Prostate gland (tissue), 2 donors: Measurements from ENCODE around the gene EIPR1. TPM values are rescaled to one million over a fixed set of nuclear protein-coding genes. Genes with fewer than 3 reads are reported as not detected.

ENCODE experiments used
- DNase-seq: peaks from one replicate; pipeline ENCODE4 v3.0.0-alpha.2; 2019; ENCODE audit warnings: low spot score
- H3K27ac ChIP-seq, 2 donors: fragments of 200-600 bp; sonication (generic); 2 replicates each; pipeline ENCODE4 v1.5.1; 2017 to 2019
- H3K27me3 ChIP-seq: fragments of 200-600 bp; sonication (generic); replicated peaks from 2 replicates; pipeline ENCODE4 v1.5.1; 2019; ENCODE audit not compliant: insufficient read depth
- H3K36me3 ChIP-seq, 2 donors: fragments of 200-600 bp; sonication (generic); 1 replicate in 1 of 2; 2 replicates in 1 of 2; pipeline versions ENCODE4 v1.5.1 to v1.8.1; 2017 to 2019
- H3K4me1 ChIP-seq: fragments of 200-600 bp; sonication (generic); replicated peaks from 2 replicates; pipeline ENCODE4 v1.5.1; 2019
- H3K4me3 ChIP-seq, 2 donors: fragments of 200-600 bp; sonication (generic); 2 replicates each; pipeline ENCODE4 v1.5.1; 2017 to 2019
- H3K9me3 ChIP-seq: fragments of 200-600 bp; sonication (generic); 2 replicates; pipeline ENCODE4 v1.5.1; 2017
- CTCF ChIP-seq, 4 experiments: fragments of 200-600 bp in 2 of 4; fragments of 450-650 bp in 2 of 4; sonication (generic) in 2 of 4; IDR thresholded peaks; 1 replicate in 3 of 4; 2 replicates in 1 of 4; pipeline ENCODE4 v1.5.1; 2016 to 2019; ENCODE audit warnings: antibody characterized with exemption in 4 of 4, mild to moderate bottlenecking in 2 of 4, moderate library complexity in 2 of 4
- POLR2A ChIP-seq: fragments of 450-650 bp; IDR thresholded peaks from one replicate; pipeline ENCODE4 v1.6.1; 2016; ENCODE audit warnings: antibody characterized with exemption, mild to moderate bottlenecking
- POLR2AphosphoS5 ChIP-seq: sonication (generic); formaldehyde crosslinking; IDR thresholded peaks from one replicate; pipeline ENCODE4 v1.6.1; 2017; ENCODE audit warnings: antibody characterized with exemption
- WGBS: methylation state at CpG from one replicate; pipeline ENCODE4 v1.1.5; 2018; 5-methylcytosine and 5-hydroxymethylcytosine counted together
- intact Hi-C: fragments of 100-400 bp; cut with DNase I; formaldehyde crosslinking; loops from one replicate; pipeline ENCODE4 v1.14.2; 2022
- total RNA-seq, 2 donors: library from RNA; depleted of rRNA; stranded (reverse); fragments of >200 nt; gene quantifications; one replicate each; pipeline ENCODE4 v1.1.0, GENCODE V29; 2016

The EIPR1 gene
- total RNA-seq, 2 donors from 2014 or later = 30.0 to 52.3 TPM

GRCh38 chr2:3326182-3326537 is 51.5 kb downstream of the EIPR1 start:
- Histone ChIP-seq H3K4me3 (no peak overlapping the region), H3K27me3 (no peaks in the 10 kb centered on the region), H3K36me3 (no peaks in the 10 kb centered on the region), H3K4me1 (no peaks in the 10 kb centered on the region), H3K27ac (no peak overlapping the region), H3K9me3 (no peaks in the 10 kb centered on the region)
- TF ChIP-seq CTCF (IDR thresholded peaks at IDR 0.05) (no peak), POLR2A (no peak)
- intact Hi-C loops = no loop called here
- WGBS = 95% methylated on average over 7 of the region's 7 CpGs
- no peak for DNase-seq

- no peak for DNase-seq
- Histone ChIP-seq H3K27me3 (no peaks in the 10 kb centered on the region), H3K27ac (no peak overlapping the region), H3K36me3 (no peaks in the 10 kb centered on the region), H3K4me1 (no peaks in the 10 kb centered on the region), H3K9me3 (no peaks in the 10 kb centered on the region), H3K4me3 (no peak overlapping the region)
- intact Hi-C loops = no loop called here
- TF ChIP-seq CTCF (IDR thresholded peaks at IDR 0.05) = no peak
- no peak for TF ChIP-seq POLR2A
- TF ChIP-seq POLR2AphosphoS5 = no peak
- WGBS = 95% methylated on average over 11 of the region's 11 CpGs
These were observed 52.0 kb downstream of the EIPR1 start for GRCh38 chr2:3325458-3326181.

- H3K4me1 ChIP-seq = no peaks in the 10 kb centered on the region
- H3K27me3 ChIP-seq = no peaks in the 10 kb centered on the region
- intact Hi-C loops = no loop called here
- TF ChIP-seq POLR2AphosphoS5 = no peak
- TF ChIP-seq POLR2A = no peak
- TF ChIP-seq CTCF (IDR thresholded peaks at IDR 0.05) = no peak
- H3K36me3 ChIP-seq = no peaks in the 10 kb centered on the region
- 93% methylated on average over 34 of the region's 34 CpGs for WGBS
- H3K9me3 ChIP-seq = no peaks in the 10 kb centered on the region
- no peak overlapping the region for H3K27ac ChIP-seq
- no peak for DNase-seq
- H3K4me3 ChIP-seq = no peak overlapping the region
These were observed 53.0 kb downstream of the EIPR1 start for GRCh38 chr2:3324404-3325281.

GRCh38 chr2:3324036-3324386 is 53.6 kb downstream of the EIPR1 start:
- H3K9me3 ChIP-seq = no peaks in the 10 kb centered on the region
- DNase-seq = no peak
- H3K27me3 ChIP-seq = no peaks in the 10 kb centered on the region
- no peaks in the 10 kb centered on the region for H3K36me3 ChIP-seq
- no peak overlapping the region for H3K27ac ChIP-seq
- intact Hi-C loops = no loop called here
- no peak overlapping the region for H3K4me3 ChIP-seq
- WGBS = 91% methylated on average over 11 of the region's 11 CpGs
- TF ChIP-seq POLR2A (no peak), CTCF (IDR thresholded peaks at IDR 0.05) (no peak), POLR2AphosphoS5 (no peak)
- no peaks in the 10 kb centered on the region for H3K4me1 ChIP-seq
